Liver (tissue), 9 donors: ENCODE data around the gene MED15. TPM values are rescaled to one million over a fixed set of nuclear protein-coding genes. Genes with fewer than 3 reads are reported as not detected.

Experiments used
- DNase-seq: peaks from one replicate; pipeline ENCODE4 v3.0.0-alpha.2; 2017; ENCODE audit warnings: low spot score
- H3K27ac ChIP-seq, 2 donors: one replicate each; pipeline ENCODE4 v1.7.0; 2013; ENCODE audit warnings: inconsistent platforms in 2 of 2, low read length in 2 of 2, control low read depth in 1 of 2, low read depth in 1 of 2, mild to moderate bottlenecking in 1 of 2
- H3K27me3 ChIP-seq, 4 donors: one replicate each; pipeline versions ENCODE4 v1.6.1 to v1.7.0; 2013; ENCODE audit warnings: low read length in 3 of 4, inconsistent platforms in 1 of 4, mild to moderate bottlenecking in 1 of 4, moderate library complexity in 1 of 4; ENCODE audit not compliant: control insufficient read depth in 4 of 4, insufficient read depth in 4 of 4
- H3K36me3 ChIP-seq, 4 donors: one replicate each; pipeline versions ENCODE4 v1.6.1 to v1.7.0; 2013; ENCODE audit warnings: low read length in 3 of 4, mild to moderate bottlenecking in 3 of 4, low read depth in 1 of 4, moderate library complexity in 1 of 4; ENCODE audit not compliant: control insufficient read depth in 4 of 4, insufficient read depth in 3 of 4
- H3K4me1 ChIP-seq, 4 donors: one replicate each; pipeline versions ENCODE4 v1.6.1 to v1.7.0; 2013; ENCODE audit warnings: low read length in 3 of 4, mild to moderate bottlenecking in 3 of 4, moderate library complexity in 1 of 4; ENCODE audit not compliant: control insufficient read depth in 4 of 4, insufficient read depth in 4 of 4
- H3K4me3 ChIP-seq, 3 donors: one replicate each; pipeline versions ENCODE4 v1.6.1 to v1.7.0; 2013; ENCODE audit warnings: low read length in 3 of 3, control low read depth in 1 of 3, low read depth in 1 of 3, mild to moderate bottlenecking in 1 of 3
- H3K9ac ChIP-seq, 2 donors: one replicate each; pipeline ENCODE4 v1.7.0; 2013; ENCODE audit warnings: low read length in 2 of 2, mild to moderate bottlenecking in 2 of 2, moderate library complexity in 2 of 2, control low read depth in 1 of 2, low read depth in 1 of 2
- H3K9me3 ChIP-seq, 4 donors: one replicate each; pipeline versions ENCODE4 v1.6.1 to v1.7.0; 2013; ENCODE audit warnings: low read length in 3 of 4; ENCODE audit not compliant: control insufficient read depth in 4 of 4
- ATF3 ChIP-seq: IDR thresholded peaks from 2 replicates; pipeline ENCODE4 v1.6.1; 2016; ENCODE audit warnings: antibody characterized with exemption
- CTCF ChIP-seq: fragments of 150-350 bp; IDR thresholded peaks from 2 replicates; pipeline ENCODE4 v1.5.1; 2017; ENCODE audit warnings: improper control_type of control experiment, low read depth, low read length; ENCODE audit not compliant: missing input control
- EGR1 ChIP-seq, 2 donors: IDR thresholded peaks; 2 replicates each; pipeline ENCODE4 v1.6.1; 2016 to 2018; ENCODE audit warnings: antibody characterized with exemption in 2 of 2, low read depth in 2 of 2
- FOXA1 ChIP-seq: IDR thresholded peaks from 2 replicates; pipeline ENCODE4 v1.6.1; 2016; ENCODE audit warnings: antibody characterized with exemption
- FOXA2 ChIP-seq: IDR thresholded peaks from 2 replicates; pipeline ENCODE4 v1.6.1; 2016; ENCODE audit warnings: antibody characterized with exemption
- GABPA ChIP-seq, 2 donors: IDR thresholded peaks in 1 of 2; conservative IDR thresholded peaks in 1 of 2; 2 replicates each; pipeline ENCODE4 v1.6.1; 2016; ENCODE audit warnings: antibody characterized with exemption in 2 of 2, mild to moderate bottlenecking in 1 of 2, moderate library complexity in 1 of 2
- HNF4A ChIP-seq, 2 donors: conservative IDR thresholded peaks; 2 replicates each; pipeline ENCODE4 v1.6.1; 2016; ENCODE audit warnings: antibody characterized with exemption in 2 of 2, mild to moderate bottlenecking in 2 of 2
- HNF4G ChIP-seq: IDR thresholded peaks from 2 replicates; pipeline ENCODE4 v1.6.1; 2016; ENCODE audit warnings: antibody characterized with exemption
- JUND ChIP-seq, 2 donors: IDR thresholded peaks; 2 replicates each; pipeline ENCODE4 v1.6.1; 2016; ENCODE audit warnings: antibody characterized with exemption in 2 of 2
- RAD21 ChIP-seq, 2 donors: IDR thresholded peaks; 2 replicates each; pipeline ENCODE4 v1.6.1; 2016; ENCODE audit warnings: antibody characterized with exemption in 2 of 2, mild to moderate bottlenecking in 2 of 2
- RXRA ChIP-seq, 2 donors: IDR thresholded peaks; 2 replicates each; pipeline ENCODE4 v1.6.1; 2017 to 2018; ENCODE audit warnings: antibody characterized with exemption in 2 of 2, mild to moderate bottlenecking in 1 of 2
- SP1 ChIP-seq: IDR thresholded peaks from 2 replicates; pipeline ENCODE4 v1.6.1; 2018; ENCODE audit warnings: antibody characterized with exemption, mild to moderate bottlenecking
- TAF1 ChIP-seq: conservative IDR thresholded peaks from 2 replicates; pipeline ENCODE4 v1.6.1; 2016; ENCODE audit warnings: antibody characterized with exemption, mild to moderate bottlenecking
- YY1 ChIP-seq: IDR thresholded peaks from 2 replicates; pipeline ENCODE4 v1.6.1; 2016; ENCODE audit warnings: antibody characterized with exemption, mild to moderate bottlenecking
- ZBTB33 ChIP-seq: IDR thresholded peaks from 2 replicates; pipeline ENCODE4 v1.6.1; 2016; ENCODE audit warnings: antibody characterized with exemption
- WGBS: extraction: QIAGEN DNeasy Blood & Tissue Kit; methylation state at CpG from one replicate; pipeline ENCODE4 v1.1.7; 2013; 5-methylcytosine and 5-hydroxymethylcytosine counted together
- polyA plus RNA-seq, 2 donors: library from polyadenylated mRNA; stranded (reverse) in 1 of 2; unstranded in 1 of 2; fragments of 200-250 nt in 1 of 2; fragments of >200 nt in 1 of 2; fragmentation: Nextera tagmentation in 1 of 2; extraction: Ambion mirVana in 1 of 2; gene quantifications; one replicate each; pipeline versions ENCODE4 v1.2.1 to v1.2.3, GENCODE V29; 2013 to 2015
- total RNA-seq, 2 donors: library from RNA; depleted of rRNA; stranded (reverse); fragments of >200 nt; gene quantifications; one replicate each; pipeline ENCODE4 v1.2.3, GENCODE V29; 2014
- TF ChIP-seq, protein P1 (sequence below): IDR thresholded peaks from 2 replicates; pipeline ENCODE4 v1.6.1; 2016; ENCODE audit warnings: antibody characterized with exemption, mild to moderate bottlenecking
- TF ChIP-seq, protein P2 (sequence below): IDR thresholded peaks from 2 replicates; pipeline ENCODE4 v1.6.1; 2016; ENCODE audit warnings: antibody characterized with exemption
- donor health status: healthy.
- donor health status: healthy.
- donor health status: healthy.
- donor health status: healthy.
- donor health status: healthy.

Gene MED15
- total and polyA plus RNA-seq, 4 donors, result 9.7 to 28.0 (median 16.2) TPM

DNA sequence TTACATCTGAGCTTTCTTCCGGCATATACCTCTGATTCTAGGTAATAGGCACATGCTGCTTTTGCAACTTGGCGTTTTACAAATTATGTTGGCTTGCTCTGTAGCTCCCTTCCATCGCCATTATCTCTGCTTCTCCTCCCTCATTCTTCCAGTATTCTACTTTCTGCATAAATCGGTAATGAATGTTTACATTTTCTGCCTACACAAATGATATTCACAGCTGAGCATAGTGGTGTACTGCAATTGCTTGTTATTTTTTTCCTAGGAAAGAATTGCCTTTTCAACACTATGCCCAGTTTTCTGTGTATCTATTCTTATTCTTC lies 18.9 kb downstream of the MED15 start:
- DNase-seq, result no peak
- no peak overlapping the region for H3K9ac ChIP-seq
- H3K27me3 ChIP-seq, result no peaks in the 10 kb centered on the region
- peaks cover 0 to 8% (median 3%) of the 10 kb centered on the region in 4 donors for H3K36me3 ChIP-seq
- H3K4me1 ChIP-seq, result peaks cover 0 to 6% (median under 1%) of the 10 kb centered on the region in 4 donors
- WGBS, result 85% methylated on average over 4 of the region's 4 CpGs
- no peak overlapping the region for H3K27ac ChIP-seq
- H3K4me3 ChIP-seq, result no peak overlapping the region
- TF ChIP-seq JUND (IDR thresholded peaks at IDR 0.05), result no peak
- TF ChIP-seq, protein P1, sequence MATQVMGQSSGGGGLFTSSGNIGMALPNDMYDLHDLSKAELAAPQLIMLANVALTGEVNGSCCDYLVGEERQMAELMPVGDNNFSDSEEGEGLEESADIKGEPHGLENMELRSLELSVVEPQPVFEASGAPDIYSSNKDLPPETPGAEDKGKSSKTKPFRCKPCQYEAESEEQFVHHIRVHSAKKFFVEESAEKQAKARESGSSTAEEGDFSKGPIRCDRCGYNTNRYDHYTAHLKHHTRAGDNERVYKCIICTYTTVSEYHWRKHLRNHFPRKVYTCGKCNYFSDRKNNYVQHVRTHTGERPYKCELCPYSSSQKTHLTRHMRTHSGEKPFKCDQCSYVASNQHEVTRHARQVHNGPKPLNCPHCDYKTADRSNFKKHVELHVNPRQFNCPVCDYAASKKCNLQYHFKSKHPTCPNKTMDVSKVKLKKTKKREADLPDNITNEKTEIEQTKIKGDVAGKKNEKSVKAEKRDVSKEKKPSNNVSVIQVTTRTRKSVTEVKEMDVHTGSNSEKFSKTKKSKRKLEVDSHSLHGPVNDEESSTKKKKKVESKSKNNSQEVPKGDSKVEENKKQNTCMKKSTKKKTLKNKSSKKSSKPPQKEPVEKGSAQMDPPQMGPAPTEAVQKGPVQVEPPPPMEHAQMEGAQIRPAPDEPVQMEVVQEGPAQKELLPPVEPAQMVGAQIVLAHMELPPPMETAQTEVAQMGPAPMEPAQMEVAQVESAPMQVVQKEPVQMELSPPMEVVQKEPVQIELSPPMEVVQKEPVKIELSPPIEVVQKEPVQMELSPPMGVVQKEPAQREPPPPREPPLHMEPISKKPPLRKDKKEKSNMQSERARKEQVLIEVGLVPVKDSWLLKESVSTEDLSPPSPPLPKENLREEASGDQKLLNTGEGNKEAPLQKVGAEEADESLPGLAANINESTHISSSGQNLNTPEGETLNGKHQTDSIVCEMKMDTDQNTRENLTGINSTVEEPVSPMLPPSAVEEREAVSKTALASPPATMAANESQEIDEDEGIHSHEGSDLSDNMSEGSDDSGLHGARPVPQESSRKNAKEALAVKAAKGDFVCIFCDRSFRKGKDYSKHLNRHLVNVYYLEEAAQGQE, result no peak
- TF ChIP-seq CTCF, result no peak
- no peak for TF ChIP-seq YY1
- no peak for TF ChIP-seq HNF4G
- TF ChIP-seq, protein P2, sequence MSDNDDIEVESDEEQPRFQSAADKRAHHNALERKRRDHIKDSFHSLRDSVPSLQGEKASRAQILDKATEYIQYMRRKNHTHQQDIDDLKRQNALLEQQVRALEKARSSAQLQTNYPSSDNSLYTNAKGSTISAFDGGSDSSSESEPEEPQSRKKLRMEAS, result no peak
- TF ChIP-seq HNF4A (conservative IDR thresholded peaks at IDR 0.05), result no peak
- TF ChIP-seq FOXA2, result no peak
- H3K9me3 ChIP-seq, result no peaks in the 10 kb centered on the region

DNA sequence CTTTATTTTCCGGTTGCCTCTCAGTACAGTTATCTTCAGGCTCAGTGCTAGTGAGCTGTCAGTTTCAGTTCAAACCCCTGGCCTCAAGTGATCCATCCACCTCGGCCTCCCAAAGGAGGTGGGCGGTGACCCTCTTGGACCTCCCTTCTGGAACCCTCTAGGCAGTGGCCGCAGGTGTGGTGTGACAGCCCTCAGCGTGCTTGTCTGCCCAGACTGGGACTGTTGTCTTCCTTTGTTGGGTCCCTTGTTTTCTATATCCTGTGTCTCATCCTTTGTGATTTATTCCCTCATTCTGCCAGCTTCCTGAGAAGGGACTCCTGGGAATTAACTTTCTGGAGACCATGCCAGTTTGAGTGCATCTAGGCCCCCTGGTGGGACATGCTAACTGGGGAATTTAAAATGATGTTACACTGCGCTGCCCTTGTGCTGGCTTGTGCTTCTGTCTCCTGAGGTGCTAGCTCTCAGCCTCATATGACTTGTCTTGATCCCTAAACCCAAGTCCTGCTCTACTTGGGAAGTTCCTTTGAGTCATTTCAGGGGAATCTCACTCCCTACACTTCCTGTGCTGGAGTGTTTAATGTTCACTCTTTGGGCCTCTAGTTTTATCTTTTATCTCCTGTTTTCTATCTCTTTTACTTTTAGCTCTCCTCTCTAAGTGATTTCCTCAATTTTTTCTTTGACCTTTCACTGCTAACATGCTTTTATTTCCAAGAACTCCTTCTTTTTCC lies 19.4 kb downstream of the MED15 start:
- Histone ChIP-seq H3K4me1 (peaks cover 0 to 9% (median under 1%) of the 10 kb centered on the region in 4 donors), H3K4me3 (no peak overlapping the region), H3K9me3 (no peaks in the 10 kb centered on the region), H3K9ac (no peak overlapping the region), H3K27me3 (no peaks in the 10 kb centered on the region), H3K27ac (no peak overlapping the region), H3K36me3 (peaks cover 0 to 8% (median 3%) of the 10 kb centered on the region in 4 donors)
- TF ChIP-seq GABPA (IDR thresholded peaks at IDR 0.05 in 1 of 2, conservative IDR thresholded peaks at IDR 0.05 in 1 of 2) (no peak), RAD21 (IDR thresholded peaks at IDR 0.05) (no peak), EGR1 (IDR thresholded peaks at IDR 0.05; ENCODE audit: low read depth in 2 of 2) (no peak), JUND (IDR thresholded peaks at IDR 0.05) (no peak), RXRA (IDR thresholded peaks at IDR 0.05) (no peak), ZBTB33 (no peak), SP1 (no peak), HNF4G (no peak), ATF3 (no peak), FOXA1 (no peak), YY1 (no peak), FOXA2 (no peak), TAF1 (no peak)
- TF ChIP-seq, protein P1, result no peak
- 85% methylated on average over 6 of the region's 6 CpGs for WGBS
- no peak for DNase-seq
